HCT116 (cell line): Measurements from ENCODE around the gene CIITA. TPM values are rescaled to one million over a fixed set of nuclear protein-coding genes. Genes with fewer than 3 reads are reported as not detected.
"Not testable (repeated sequence)": the region's sequence is repeated elsewhere in the genome, so short reads cannot be mapped to it uniquely, and the experiment has no call there.

ENCODE experiments used
- ATAC-seq: fragments of 200-7000 bp; cut with Tn5 transposase; 2 replicates; pipeline ENCODE4 v1.9.1; 2020; ENCODE audit warnings: mild to moderate bottlenecking, moderate library complexity
- BruUV-seq: library from RNA; stranded (reverse); fragments of 400-500 nt; replicated peaks from 2 replicates; lab custom pipeline; 2021; lab: Mats Ljungman, UMichigan
- CTCF ChIA-PET: fragments of 300-600 bp; sonication (Branson Sonifier 250); formaldehyde crosslinking; loops from one replicate; lab custom pipeline; 2021; ENCODE audit warnings: antibody characterized with exemption; lab: Charles Lee
- POLR2A ChIA-PET: fragments of 300-600, 350-600 bp; sonication (Branson Sonifier 250); formaldehyde crosslinking; loops from one replicate; lab custom pipeline; 2021; ENCODE audit warnings: antibody characterized with exemption; lab: Charles Lee
- RAD21 ChIA-PET, 2 experiments: fragments of 300-600 bp; sonication (Branson Sonifier 250); formaldehyde crosslinking; loops; one replicate each; lab custom pipeline; 2023; ENCODE audit warnings: low total read pairs in 2 of 2; ENCODE audit not compliant: uncharacterized antibody in 2 of 2, unreplicated experiment in 2 of 2, low non-redundant PET in 1 of 2; lab: Charles Lee
- DNase-seq: peaks from one replicate; pipeline ENCODE4 v3.0.0-alpha.2; 2010; ENCODE audit warnings: low read depth, low spot score
- H2AFZ ChIP-seq: fragments of 200-600 bp; shearing (Covaris generic), sonication (generic); 2 replicates; pipeline ENCODE4 v1.6.1; 2017; ENCODE audit warnings: low read depth, mixed run types, mixed read lengths, antibody characterized with exemption, low read length; ENCODE audit not compliant: poor library complexity, severe bottlenecking
- H3K27ac ChIP-seq: 2 replicates; pipeline ENCODE4 v1.5.1; 2012; ENCODE audit warnings: low read depth, low read length
- H3K27me3 ChIP-seq: fragments of 200-600 bp; sonication (generic); 2 replicates; pipeline ENCODE4 v1.6.1; 2016; ENCODE audit warnings: mixed run types, low read length, mixed read lengths; ENCODE audit not compliant: insufficient read depth
- H3K36me3 ChIP-seq, 2 experiments: fragments of 200-500 bp in 1 of 2; fragments of 200-600 bp in 1 of 2; sonication (Bioruptor generic) in 1 of 2; sonication (generic) in 1 of 2; 2 replicates each; pipeline versions ENCODE4 v1.5.1 to v1.6.1; 2014 to 2016; ENCODE audit warnings: low read length in 2 of 2, inconsistent platforms in 1 of 2, mixed read lengths in 1 of 2, mixed run types in 1 of 2; ENCODE audit not compliant: insufficient read depth in 2 of 2, control insufficient read depth in 1 of 2
- H3K4me1 ChIP-seq, 2 experiments: fragments of 200-600 bp in 1 of 2; sonication (generic) in 1 of 2; 2 replicates each; pipeline versions ENCODE4 v1.5.1 to v1.6.1; 2012 to 2017; ENCODE audit warnings: low read length in 2 of 2, inconsistent platforms in 1 of 2, mild to moderate bottlenecking in 1 of 2, mixed read lengths in 1 of 2, mixed run types in 1 of 2, moderate library complexity in 1 of 2; ENCODE audit not compliant: insufficient read depth in 2 of 2, control insufficient read depth in 1 of 2
- H3K4me2 ChIP-seq: fragments of 200-600 bp; sonication (generic); 2 replicates; pipeline ENCODE4 v1.6.1; 2017; ENCODE audit warnings: mixed run types, low read length, mixed read lengths
- H3K4me3 ChIP-seq, 2 experiments: fragments of 200-600 bp in 1 of 2; sonication (generic) in 1 of 2; replicated peaks in 1 of 2; 2 replicates each; pipeline ENCODE4 v1.5.1; 2011 to 2016; ENCODE audit warnings: low read length in 2 of 2, control low read depth in 1 of 2, low read depth in 1 of 2, mild to moderate bottlenecking in 1 of 2, mixed read lengths in 1 of 2, mixed run types in 1 of 2
- H3K79me2 ChIP-seq: fragments of 200-600 bp; sonication (generic); 2 replicates; pipeline ENCODE4 v1.6.1; 2017; ENCODE audit warnings: mild to moderate bottlenecking, mixed run types, low read length, moderate library complexity, mixed read lengths; ENCODE audit not compliant: insufficient read depth
- H3K9ac ChIP-seq: fragments of 200-600 bp; sonication (generic); 2 replicates; pipeline ENCODE4 v1.6.1; 2016; ENCODE audit warnings: low read length, mixed read lengths
- H3K9me2 ChIP-seq: fragments of 200-600 bp; sonication (generic), shearing (Covaris generic); 2 replicates; pipeline ENCODE4 v1.6.1; 2017; ENCODE audit warnings: mixed run types, mild to moderate bottlenecking, moderate library complexity; ENCODE audit not compliant: insufficient read depth
- H3K9me3 ChIP-seq, 2 experiments: fragments of 200-500 bp in 1 of 2; fragments of 200-600 bp in 1 of 2; sonication (Bioruptor generic) in 1 of 2; sonication (generic) in 1 of 2; 2 replicates each; pipeline ENCODE4 v1.6.1; 2014 to 2017; ENCODE audit warnings: low read length in 2 of 2, mixed read lengths in 2 of 2, inconsistent platforms in 1 of 2, low read depth in 1 of 2, mild to moderate bottlenecking in 1 of 2, mixed run types in 1 of 2, moderate library complexity in 1 of 2; ENCODE audit not compliant: control insufficient read depth in 1 of 2, insufficient read depth in 1 of 2
- H4K20me1 ChIP-seq: fragments of 200-600 bp; sonication (generic), shearing (Covaris generic); 2 replicates; pipeline ENCODE4 v1.6.1; 2017; ENCODE audit warnings: mixed run types, mild to moderate bottlenecking, moderate library complexity; ENCODE audit not compliant: insufficient read depth
- ELF1 ChIP-seq: IDR thresholded peaks from 2 replicates; pipeline ENCODE4 v1.6.1; 2012; ENCODE audit warnings: low read depth, borderline replicate concordance
- EZH2 ChIP-seq: fragments of 200-600 bp; sonication (generic); IDR thresholded peaks from 2 replicates; pipeline ENCODE4 v1.6.1; 2017; ENCODE audit warnings: antibody characterized with exemption, mixed run types
- SRF ChIP-seq: IDR thresholded peaks from 2 replicates; pipeline ENCODE4 v1.6.1; 2012; ENCODE audit warnings: low read depth
- YY1 ChIP-seq: IDR thresholded peaks from 2 replicates; pipeline ENCODE4 v1.6.1; 2011; ENCODE audit warnings: low read length, low read depth, moderate library complexity, mild to moderate bottlenecking; ENCODE audit not compliant: insufficient replicate concordance; ENCODE audit errors: extremely low read depth
- ZBTB33 ChIP-seq: IDR thresholded peaks from 2 replicates; pipeline ENCODE4 v1.6.1; 2011; ENCODE audit warnings: mild to moderate bottlenecking, low read length, moderate library complexity; ENCODE audit not compliant: insufficient replicate concordance; ENCODE audit errors: extremely low read depth
- ZNF274 ChIP-seq: fragments of 200-500 bp; sonication (Bioruptor generic); IDR thresholded peaks from 2 replicates; pipeline ENCODE4 v1.6.1; 2014; ENCODE audit warnings: mild to moderate bottlenecking, low read depth, low read length, inconsistent platforms
- intact Hi-C: fragments of 100-400 bp; cut with micrococcal nuclease; formaldehyde crosslinking; loops from 2 replicates; pipeline ENCODE4 v1.10.0; 2022
- total RNA-seq: library from RNA; stranded (reverse); gene quantifications from one replicate; pipeline ENCODE4 v1.2.1, GENCODE V29; 2021; ENCODE audit not compliant: unreplicated experiment

The CIITA gene
- total RNA-seq, 1 experiment from 2014 or later, result 0.25 TPM

GRCh38 chr16:10923650-10924214 lies 46.7 kb downstream of the CIITA start:
- TF ChIP-seq ZBTB33, result no peak
- TF ChIP-seq ZNF274, result no peak
- TF ChIP-seq YY1, result no peak
- TF ChIP-seq EZH2, result no peak
- TF ChIP-seq ELF1, result no peak
- no peak for TF ChIP-seq SRF
- TF ChIP-seq, all 23 proteins: peak for 0
- no peaks in the 10 kb centered on the region for H3K9me3 ChIP-seq
- H2AFZ ChIP-seq, result no peak overlapping the region
- H3K4me2 ChIP-seq, result no peak overlapping the region
- no peaks in the 10 kb centered on the region for H3K79me2 ChIP-seq
- no peak overlapping the region for H3K9ac ChIP-seq
- H3K36me3 ChIP-seq, result peaks cover 5% of the 10 kb centered on the region in 2 experiments; a peak in 3 of 4 replicates
- intact Hi-C loops, result no loop called here
- no peak overlapping the region for H3K4me3 ChIP-seq
- RAD21 ChIA-PET, result no interaction called here
- DNase-seq (no peak), ATAC-seq (no peak)
- H3K9me2 ChIP-seq, result no peaks in the 10 kb centered on the region
- H4K20me1 ChIP-seq, result no peaks in the 10 kb centered on the region
- no TSS peak for BruUV-seq
- peaks cover 0 to 21% of the 10 kb centered on the region in 2 experiments; a peak in 2 of 4 replicates for H3K4me1 ChIP-seq
- no peak overlapping the region for H3K27ac ChIP-seq
- H3K27me3 ChIP-seq, result no peaks in the 10 kb centered on the region
- CTCF ChIA-PET, result no interaction called here
- POLR2A ChIA-PET, result no interaction called here

GRCh38 chr16:10925285-10925684 lies 48.3 kb downstream of the CIITA start:
- H3K36me3 ChIP-seq, H3K27ac ChIP-seq, H3K4me3 ChIP-seq, H3K9ac ChIP-seq, H3K9me3 ChIP-seq, H2AFZ ChIP-seq, H3K9me2 ChIP-seq, RAD21 ChIA-PET, H4K20me1 ChIP-seq, intact Hi-C loops, H3K79me2 ChIP-seq, POLR2A ChIA-PET, BruUV-seq, DNase-seq, CTCF ChIA-PET, ATAC-seq, H3K4me2 ChIP-seq, H3K27me3 ChIP-seq: not testable (repeated sequence)
- peaks cover 0 to 21% of the 10 kb centered on the region in 2 experiments; a peak in 2 of 4 replicates for H3K4me1 ChIP-seq
